ENCODE measurements around the gene KIF14.
"Not testable (repeated sequence)": the region's sequence is repeated elsewhere in the genome, so short reads cannot be mapped to it uniquely, and the experiment has no call there.

KIF14 gene

GRCh38 chr1:200634261-200635122 is 13.9 kb upstream of the KIF14 start:
- DNase-seq: no peak

- DNase-seq: no peak
Measured at GRCh38 chr1:200631375-200631774, 10.8 kb upstream of the KIF14 start.

GRCh38 chr1:200630515-200630899 is 10.0 kb upstream of the KIF14 start:
- not testable (repeated sequence) for DNase-seq

GRCh38 chr1:200629876-200630514 is 9.4 kb upstream of the KIF14 start:
- DNase-seq: no peak

- peak; percentile 56 to 69 for DNase-seq
Measured at GRCh38 chr1:200628223-200628881, 7.8 kb upstream of the KIF14 start.

- DNase-seq: no peak
Measured at GRCh38 chr1:200627575-200628222, 7.1 kb upstream of the KIF14 start.

- no peak for DNase-seq
Measured at GRCh38 chr1:200626853-200627534, 6.4 kb upstream of the KIF14 start.

GRCh38 chr1:200625381-200625824 is 4.9 kb upstream of the KIF14 start:
- DNase-seq: no peak

GRCh38 chr1:200624679-200625335 is 4.3 kb upstream of the KIF14 start:
- DNase-seq: no peak

- no peak for DNase-seq
Measured at GRCh38 chr1:200619894-200620272, 668 bp downstream of the KIF14 start.

GRCh38 chr1:200610846-200611245 is 9.7 kb downstream of the KIF14 start:
- no peak for DNase-seq

GRCh38 chr1:200602632-200603031 is 17.9 kb downstream of the KIF14 start:
- DNase-seq: no peak

- no peak for DNase-seq
Measured at GRCh38 chr1:200590001-200590400, 30.6 kb downstream of the KIF14 start.

- peak; percentile 2 to 28 for DNase-seq
Measured at GRCh38 chr1:200588698-200589097, 31.9 kb downstream of the KIF14 start.

- DNase-seq: no peak
Measured at GRCh38 chr1:200564319-200564718, 56.2 kb downstream of the KIF14 start.

- no peak for DNase-seq
Measured at GRCh38 chr1:200561856-200562214, 58.7 kb downstream of the KIF14 start.

GRCh38 chr1:200558866-200559459 is 61.6 kb downstream of the KIF14 start:
- peak in 1 of 2 donors; percentile 43 for DNase-seq

- no peak for DNase-seq
Measured at GRCh38 chr1:200556002-200556401, 64.5 kb downstream of the KIF14 start.

GRCh38 chr1:200552737-200553136 is 67.8 kb downstream of the KIF14 start:
- DNase-seq: not testable (repeated sequence)

GRCh38 chr1:200550367-200550766 is 70.2 kb downstream of the KIF14 start:
- DNase-seq: no peak

GRCh38 chr1:200547386-200547785 is 73.2 kb downstream of the KIF14 start:
- DNase-seq: no peak

GRCh38 chr1:200546577-200546976 is 74.0 kb downstream of the KIF14 start:
- DNase-seq: no peak

Data from CD4-positive, alpha-beta T cell treated with Interleukin-4 for 1 hour (primary cell).